NT2/D1 (cell line): ENCODE measurements around the gene TAX1BP3.
A peak's percentile ranks its signal among the peaks of the same experiment; 100 is the strongest.

ENCODE experiments used
- DNase-seq: peaks from one replicate; pipeline ENCODE4 v3.0.0-alpha.2; 2011; ENCODE audit warnings: low read depth, low spot score
- H3K27me3 ChIP-seq: 2 replicates; pipeline ENCODE4 v1.6.0; 2011; ENCODE audit warnings: mild to moderate bottlenecking; ENCODE audit not compliant: insufficient read length, insufficient read depth
- H3K36me3 ChIP-seq: 2 replicates; pipeline ENCODE4 v1.6.1; 2011; ENCODE audit warnings: mild to moderate bottlenecking, low read length, mixed read lengths; ENCODE audit not compliant: insufficient read depth, insufficient read length
- H3K4me1 ChIP-seq: 2 replicates; pipeline ENCODE4 v1.5.1; 2011; ENCODE audit not compliant: insufficient read depth, insufficient read length
- H3K4me3 ChIP-seq: 2 replicates; pipeline ENCODE4 v1.5.1; 2011; ENCODE audit warnings: low read depth; ENCODE audit not compliant: insufficient read length
- H3K9ac ChIP-seq: 2 replicates; pipeline ENCODE4 v1.6.0; 2011; ENCODE audit warnings: low read depth; ENCODE audit not compliant: insufficient read length
- H3K9me3 ChIP-seq: 2 replicates; pipeline ENCODE4 v1.5.1; 2011; ENCODE audit warnings: mild to moderate bottlenecking, low read length; ENCODE audit not compliant: insufficient read depth
- SUZ12 ChIP-seq: IDR thresholded peaks from 2 replicates; pipeline ENCODE4 v1.6.1; 2011; ENCODE audit not compliant: insufficient read length, insufficient read depth; ENCODE audit errors: extremely low read depth
- YY1 ChIP-seq: IDR thresholded peaks from 2 replicates; pipeline ENCODE4 v1.6.1; 2011; ENCODE audit not compliant: insufficient read length, insufficient read depth
- ZNF274 ChIP-seq: IDR thresholded peaks from 2 replicates; pipeline ENCODE4 v1.6.1; 2011; ENCODE audit warnings: mild to moderate bottlenecking, low read depth, low read length

Gene TAX1BP3

DNA sequence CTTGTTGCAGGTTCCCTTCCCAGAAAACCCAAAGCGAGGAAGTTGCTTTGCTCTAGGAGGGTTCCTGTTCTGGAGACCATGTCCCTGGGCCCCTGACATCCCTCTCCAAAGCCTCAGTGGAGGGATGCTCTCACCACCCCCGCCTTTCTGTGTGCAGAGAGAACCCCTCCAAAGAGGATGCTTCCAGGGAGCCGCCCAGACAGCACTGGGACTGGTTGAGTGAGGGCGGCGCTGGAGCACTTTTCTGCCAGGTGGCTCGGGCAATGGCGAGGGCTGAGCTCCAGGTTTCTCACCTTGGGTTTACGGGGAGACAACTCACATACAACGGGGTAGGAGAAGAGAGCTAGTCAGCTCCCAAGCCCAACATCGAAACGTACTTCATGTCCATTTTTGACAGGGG is 7.5 kb upstream of the TAX1BP3 start:
- H3K9ac ChIP-seq: no peak overlapping the region
- no peak for DNase-seq
- no peaks in the 10 kb centered on the region for H3K27me3 ChIP-seq
- peaks cover 9% of the 10 kb centered on the region for H3K36me3 ChIP-seq
- H3K4me3 ChIP-seq: no peak overlapping the region
- H3K9me3 ChIP-seq: no peaks in the 10 kb centered on the region
- peaks cover 12% of the 10 kb centered on the region for H3K4me1 ChIP-seq
- TF ChIP-seq SUZ12 (no peak), YY1 (no peak), ZNF274 (no peak)

DNA sequence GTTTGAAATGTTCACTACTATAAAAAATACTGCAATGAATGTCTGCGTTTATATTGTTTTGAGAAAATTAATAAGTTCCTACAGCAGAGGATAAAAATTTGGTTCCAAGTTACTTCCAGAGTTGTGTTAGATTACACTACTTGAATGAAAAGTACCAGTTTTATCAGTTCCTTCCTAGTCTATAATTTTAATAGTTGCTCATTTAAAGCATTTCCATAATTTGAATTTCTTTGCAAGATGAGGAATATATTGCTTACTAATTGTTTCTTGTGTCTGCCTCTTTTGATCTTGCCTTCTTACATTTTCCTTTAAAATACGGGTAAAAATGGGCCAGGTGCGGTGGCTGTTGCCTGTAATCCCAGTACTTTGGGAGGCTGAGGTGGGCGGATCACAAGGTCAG is 4.2 kb upstream of the TAX1BP3 start:
- H3K9me3 ChIP-seq: no peaks in the 10 kb centered on the region
- no peak for TF ChIP-seq ZNF274
- TF ChIP-seq SUZ12: no peak
- no peak for TF ChIP-seq YY1
- no peak for DNase-seq
- H3K4me1 ChIP-seq: peaks cover 2% of the 10 kb centered on the region
- H3K9ac ChIP-seq: no peak overlapping the region
- peaks cover 19% of the 10 kb centered on the region for H3K36me3 ChIP-seq
- no peak overlapping the region for H3K4me3 ChIP-seq
- H3K27me3 ChIP-seq: no peaks in the 10 kb centered on the region

DNA sequence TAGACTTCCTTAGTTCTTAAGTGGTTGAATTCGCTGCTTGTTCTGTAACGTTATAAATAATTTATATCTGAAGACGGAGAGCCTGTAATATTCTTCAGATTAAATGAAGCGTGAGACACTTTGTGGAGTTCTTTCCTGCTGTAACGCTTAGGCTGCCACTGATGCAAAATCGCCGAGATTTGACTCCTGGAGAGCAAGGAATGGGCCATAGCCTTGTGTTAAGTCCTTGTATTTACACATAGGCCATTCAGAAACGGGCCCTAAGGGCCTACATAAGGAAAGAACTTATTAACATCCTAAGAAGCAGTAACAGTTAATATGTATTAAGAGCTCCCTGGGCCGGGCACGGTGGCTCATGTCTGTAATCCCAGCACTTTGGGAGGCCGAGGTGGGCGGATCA is 1.2 kb upstream of the TAX1BP3 start:
- Histone ChIP-seq H3K4me1 (peaks cover 9% of the 10 kb centered on the region), H3K4me3 (peak overlapping the region; percentile 92), H3K36me3 (peaks cover 42% of the 10 kb centered on the region), H3K9ac (peak overlapping the region; percentile 95), H3K27me3 (no peaks in the 10 kb centered on the region), H3K9me3 (no peaks in the 10 kb centered on the region)
- DNase-seq: no peak
- no peak for TF ChIP-seq YY1
- TF ChIP-seq SUZ12: no peak
- no peak for TF ChIP-seq ZNF274

DNA sequence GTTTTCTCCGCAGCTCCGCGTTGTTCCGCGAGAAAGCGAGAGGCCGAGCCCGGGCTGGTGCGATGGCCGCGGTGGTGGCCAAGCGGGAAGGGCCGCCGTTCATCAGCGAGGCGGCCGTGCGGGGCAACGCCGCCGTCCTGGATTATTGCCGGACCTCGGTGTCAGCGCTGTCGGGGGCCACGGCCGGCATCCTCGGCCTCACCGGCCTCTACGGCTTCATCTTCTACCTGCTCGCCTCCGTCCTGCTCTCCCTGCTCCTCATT is 638 bp upstream of the TAX1BP3 start:
- Histone ChIP-seq H3K4me1 (peaks cover 9% of the 10 kb centered on the region), H3K9me3 (no peaks in the 10 kb centered on the region), H3K4me3 (peak overlapping the region; percentile 92), H3K36me3 (peaks cover 47% of the 10 kb centered on the region), H3K27me3 (no peaks in the 10 kb centered on the region), H3K9ac (peak overlapping the region; percentile 95)
- TF ChIP-seq SUZ12: no peak
- TF ChIP-seq ZNF274: no peak
- no peak for TF ChIP-seq YY1
- DNase-seq: no peak

DNA sequence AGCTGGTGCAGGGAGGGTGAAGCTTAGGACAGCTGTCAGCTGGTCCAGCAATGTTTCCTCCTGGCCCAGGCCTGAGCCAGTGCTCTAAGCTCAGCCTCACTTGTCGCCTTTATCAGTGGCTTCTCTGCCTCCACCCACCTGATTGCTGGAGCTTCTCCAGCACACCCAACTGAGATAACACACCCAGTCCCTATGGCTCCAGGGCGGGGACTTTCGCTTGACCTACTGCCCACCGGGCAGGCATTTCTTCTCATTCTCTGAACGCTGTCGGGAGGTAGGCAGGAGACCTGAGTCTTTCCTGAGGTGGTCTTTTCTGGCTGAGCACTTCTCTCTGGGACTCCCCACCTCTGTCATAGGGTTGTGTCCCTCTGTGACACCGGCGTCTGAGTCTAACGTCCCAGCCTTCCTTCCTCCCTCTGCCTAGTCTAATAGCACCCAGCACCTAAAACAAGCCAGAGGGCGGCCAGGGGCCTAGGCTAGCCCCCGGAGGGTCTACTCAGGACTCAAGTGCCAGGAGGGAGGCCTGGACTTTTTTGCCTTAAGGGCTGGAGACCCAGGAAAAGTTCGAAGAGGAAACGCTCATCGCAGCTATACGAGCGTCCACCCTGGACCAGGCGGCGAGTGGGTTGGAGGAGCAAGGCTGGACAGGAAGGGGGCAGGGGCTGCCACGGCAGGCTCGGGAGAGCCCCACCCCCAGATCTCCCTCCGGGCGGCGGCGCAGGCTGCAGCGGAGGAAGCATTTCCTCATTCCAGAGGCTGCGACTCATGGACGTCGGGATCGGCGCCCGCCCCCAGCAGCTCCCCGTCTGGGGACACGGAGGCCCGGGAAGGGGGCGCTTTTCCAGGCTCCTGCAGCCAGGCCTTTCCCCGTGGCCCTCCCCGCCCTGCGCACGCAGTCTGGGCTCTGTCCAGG is 756 bp downstream of the TAX1BP3 start:
- H3K4me1 ChIP-seq: peaks cover 7% of the 10 kb centered on the region
- no peaks in the 10 kb centered on the region for H3K9me3 ChIP-seq
- no peak for DNase-seq
- no peaks in the 10 kb centered on the region for H3K27me3 ChIP-seq
- no peak for TF ChIP-seq SUZ12
- TF ChIP-seq YY1: no peak
- no peak for TF ChIP-seq ZNF274
- peaks cover 60% of the 10 kb centered on the region for H3K36me3 ChIP-seq
- peak overlapping the region; percentile 84 for H3K4me3 ChIP-seq
- H3K9ac ChIP-seq: peak overlapping the region; percentile 98

DNA sequence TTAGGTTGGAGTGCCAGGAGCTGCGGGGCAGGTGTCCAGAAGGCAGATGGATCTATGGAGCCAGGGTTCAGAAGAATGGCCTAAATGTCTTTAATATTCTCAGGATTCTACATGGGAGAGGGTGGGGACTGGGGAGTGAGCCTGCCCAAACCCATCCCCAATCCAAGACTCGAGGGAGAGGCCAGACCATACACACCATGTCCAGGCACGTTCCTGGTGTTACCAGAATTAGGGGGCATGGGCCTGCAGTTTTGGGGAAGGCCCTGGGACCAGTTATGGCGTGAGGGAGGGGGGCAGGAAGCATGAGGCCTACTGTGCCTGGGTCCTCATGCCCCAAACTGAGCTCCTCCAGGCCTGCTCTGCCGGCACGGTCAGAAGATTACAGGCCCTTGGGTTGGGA is 1.9 kb downstream of the TAX1BP3 start:
- H3K4me1 ChIP-seq: peaks cover 7% of the 10 kb centered on the region
- TF ChIP-seq YY1 (no peak), SUZ12 (no peak), ZNF274 (no peak)
- no peak for DNase-seq
- H3K4me3 ChIP-seq: no peak overlapping the region
- no peaks in the 10 kb centered on the region for H3K9me3 ChIP-seq
- peaks cover 61% of the 10 kb centered on the region for H3K36me3 ChIP-seq
- H3K9ac ChIP-seq: peak overlapping the region; percentile 32
- no peaks in the 10 kb centered on the region for H3K27me3 ChIP-seq

DNA sequence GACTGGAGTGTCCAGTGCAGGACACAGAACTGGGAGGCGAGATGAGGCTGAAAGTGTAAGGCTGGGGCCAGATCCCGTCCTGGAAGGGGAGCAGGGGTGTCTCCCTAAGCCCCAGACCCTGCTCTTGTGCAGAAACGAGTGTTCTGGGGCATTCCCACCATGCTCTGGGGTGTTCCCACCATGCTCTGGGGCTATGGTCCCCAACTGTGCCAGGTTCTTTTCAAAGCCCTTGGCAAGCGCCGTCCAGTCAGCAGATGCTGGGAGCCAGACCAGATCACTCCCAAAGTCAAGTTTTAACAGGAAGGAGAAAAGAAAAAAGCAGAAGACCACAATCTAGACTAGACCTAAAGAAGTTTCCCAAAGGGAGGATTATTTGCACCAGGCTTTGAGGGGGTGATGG is 2.5 kb downstream of the TAX1BP3 start:
- Histone ChIP-seq H3K36me3 (peaks cover 66% of the 10 kb centered on the region), H3K4me3 (no peak overlapping the region), H3K27me3 (no peaks in the 10 kb centered on the region), H3K9ac (no peak overlapping the region), H3K4me1 (peaks cover 7% of the 10 kb centered on the region), H3K9me3 (no peaks in the 10 kb centered on the region)
- DNase-seq: no peak
- TF ChIP-seq ZNF274 (no peak), YY1 (no peak), SUZ12 (no peak)
